IMR-90 (cell line): ENCODE results near the gene TPI1. TPM values are rescaled to one million over a fixed set of nuclear protein-coding genes. Genes with fewer than 3 reads are reported as not detected.

Experiments
- ATAC-seq: fragments of 200-7000 bp; cut with Tn5 transposase; 2 replicates; pipeline ENCODE4 v1.9.1; 2020; ENCODE audit warnings: low read depth, mild to moderate bottlenecking, moderate library complexity
- BruUV-seq: library from RNA; stranded (reverse); fragments of 400-500 nt; replicated peaks from 2 replicates; lab custom pipeline; 2021; lab: Mats Ljungman, UMichigan
- CTCF ChIA-PET: fragments of 300-600 bp; formaldehyde crosslinking; extraction: SDS; loops from one replicate; lab custom pipeline; 2021; ENCODE audit warnings: antibody characterized with exemption; lab: Yijun Ruan, JAX
- POLR2A ChIA-PET: fragments of 300-600 bp; sonication (Branson Sonifier 250); formaldehyde crosslinking; loops from one replicate; lab custom pipeline; 2022; ENCODE audit warnings: antibody characterized with exemption; ENCODE audit not compliant: unreplicated experiment; lab: Charles Lee
- DNase-seq: peaks from one replicate; pipeline ENCODE4 v3.0.0; 2013
- H2AFZ ChIP-seq: replicated peaks from 2 replicates; pipeline ENCODE3; 2013; ENCODE audit warnings: low read length, mild to moderate bottlenecking; ENCODE audit not compliant: poor library complexity
- H2AK5ac ChIP-seq: 2 replicates; pipeline ENCODE4 v1.6.1; 2013; ENCODE audit warnings: low read depth, low read length, inconsistent platforms
- H2AK9ac ChIP-seq: replicated peaks from 2 replicates; pipeline ENCODE3; 2013; ENCODE audit warnings: mild to moderate bottlenecking, low read depth, low read length, moderate library complexity; ENCODE audit not compliant: poor library complexity
- H2BK120ac ChIP-seq: 2 replicates; pipeline ENCODE4 v1.6.1; 2013; ENCODE audit warnings: low read depth, low read length, inconsistent platforms
- H2BK15ac ChIP-seq: 3 replicates; pipeline ENCODE4 v1.6.1; 2013; ENCODE audit warnings: low read depth, low read length, inconsistent platforms
- H2BK20ac ChIP-seq: 2 replicates; pipeline ENCODE4 v1.6.1; 2013; ENCODE audit warnings: low read depth, mild to moderate bottlenecking, inconsistent platforms, low read length, moderate library complexity
- H2BK5ac ChIP-seq: 2 replicates; pipeline ENCODE4 v1.6.1; 2013; ENCODE audit warnings: mild to moderate bottlenecking, low read depth, low read length, inconsistent platforms; ENCODE audit not compliant: poor library complexity, severe bottlenecking
- H3K14ac ChIP-seq: replicated peaks from 2 replicates; pipeline ENCODE4 v1.6.1; 2013; ENCODE audit warnings: low read depth, low read length, inconsistent platforms
- H3K18ac ChIP-seq: 2 replicates; pipeline ENCODE4 v1.6.1; 2013; ENCODE audit warnings: low read depth, low read length, control low read depth
- H3K23ac ChIP-seq: 2 replicates; pipeline ENCODE4 v1.6.1; 2013; ENCODE audit warnings: low read depth, low read length, inconsistent platforms
- H3K27ac ChIP-seq: 2 replicates; pipeline ENCODE4 v1.5.1; 2013; ENCODE audit warnings: mild to moderate bottlenecking, control low read depth, low read length; ENCODE audit not compliant: insufficient read depth
- H3K27me3 ChIP-seq: 2 replicates; pipeline ENCODE4 v1.6.1; 2013; ENCODE audit warnings: low read length; ENCODE audit not compliant: control insufficient read depth, insufficient read depth
- H3K36me3 ChIP-seq: 2 replicates; pipeline ENCODE4 v1.6.1; 2013; ENCODE audit warnings: low read length, mixed read lengths; ENCODE audit not compliant: control insufficient read depth, insufficient read depth
- H3K4ac ChIP-seq: 2 replicates; pipeline ENCODE4 v1.6.1; 2013; ENCODE audit warnings: low read depth, low read length, inconsistent platforms
- H3K4me1 ChIP-seq: 2 replicates; pipeline ENCODE4 v1.6.1; 2013; ENCODE audit warnings: low read length, mixed read lengths; ENCODE audit not compliant: control insufficient read depth, insufficient read depth
- H3K4me2 ChIP-seq: 2 replicates; pipeline ENCODE4 v1.6.1; 2013; ENCODE audit warnings: low read depth, mild to moderate bottlenecking, control low read depth, low read length, moderate library complexity
- H3K4me3 ChIP-seq: 2 replicates; pipeline ENCODE4 v1.5.1; 2013; ENCODE audit warnings: low read depth, mild to moderate bottlenecking, control low read depth, low read length, moderate library complexity; ENCODE audit not compliant: insufficient read depth
- H3K56ac ChIP-seq: 2 replicates; pipeline ENCODE4 v1.6.1; 2013; ENCODE audit warnings: low read length, inconsistent platforms; ENCODE audit not compliant: insufficient read depth; ENCODE audit errors: extremely low read depth
- H3K79me1 ChIP-seq, 2 experiments: 2 replicates each; pipeline ENCODE4 v1.6.1; 2013; ENCODE audit warnings: low read length in 2 of 2, inconsistent platforms in 1 of 2, low read depth in 1 of 2
- H3K9ac ChIP-seq: 2 replicates; pipeline ENCODE4 v1.6.1; 2013; ENCODE audit warnings: low read depth, low read length, control low read depth
- H3K9me1 ChIP-seq: 2 replicates; pipeline ENCODE4 v1.6.1; 2013; ENCODE audit warnings: low read length, inconsistent platforms; ENCODE audit not compliant: insufficient read depth
- H3K9me3 ChIP-seq: 2 replicates; pipeline ENCODE4 v1.6.1; 2013; ENCODE audit warnings: low read length; ENCODE audit not compliant: control insufficient read depth, insufficient read depth
- H4K20me1 ChIP-seq: 2 replicates; pipeline ENCODE4 v1.6.1; 2013; ENCODE audit warnings: low read length, inconsistent platforms; ENCODE audit not compliant: insufficient read depth
- H4K5ac ChIP-seq: 2 replicates; pipeline ENCODE4 v1.6.1; 2013; ENCODE audit warnings: mild to moderate bottlenecking, low read depth, low read length, control low read depth
- H4K8ac ChIP-seq, 2 experiments: 2 replicates each; pipeline ENCODE4 v1.6.1; 2013; ENCODE audit warnings: low read depth in 2 of 2, low read length in 2 of 2, control low read depth in 1 of 2, inconsistent platforms in 1 of 2
- H4K91ac ChIP-seq: 2 replicates; pipeline ENCODE4 v1.6.1; 2013; ENCODE audit warnings: low read depth, low read length, inconsistent platforms; ENCODE audit not compliant: insufficient read depth
- CEBPB ChIP-seq: IDR thresholded peaks from 2 replicates; pipeline ENCODE4 v1.6.1; 2012; ENCODE audit warnings: low read depth, low read length, improper control_type of control experiment
- FOS ChIP-seq: fragments of 150-350 bp; IDR thresholded peaks from 2 replicates; pipeline ENCODE4 v1.6.1; 2016; ENCODE audit warnings: low read depth, low read length
- MAFK ChIP-seq: IDR thresholded peaks from 2 replicates; pipeline ENCODE4 v1.6.1; 2012; ENCODE audit warnings: low read depth, low read length, improper control_type of control experiment
- MAZ ChIP-seq: IDR thresholded peaks from 2 replicates; pipeline ENCODE4 v1.6.1; 2012; ENCODE audit warnings: low read depth, mild to moderate bottlenecking, low read length, improper control_type of control experiment, moderate library complexity, borderline replicate concordance
- MXI1 ChIP-seq: IDR thresholded peaks from 2 replicates; pipeline ENCODE4 v1.6.1; 2012; ENCODE audit warnings: low read depth, mild to moderate bottlenecking, low read length, moderate library complexity, borderline replicate concordance
- RAD21 ChIP-seq: IDR thresholded peaks from 2 replicates; pipeline ENCODE4 v1.6.1; 2012; ENCODE audit warnings: low read length, improper control_type of control experiment
- RFX5 ChIP-seq: IDR thresholded peaks from 2 replicates; pipeline ENCODE4 v1.8.0; 2012; ENCODE audit warnings: low read depth, mild to moderate bottlenecking, low read length, moderate library complexity
- SMC3 ChIP-seq: fragments of 150-350 bp; IDR thresholded peaks from 2 replicates; pipeline ENCODE4 v1.6.1; 2016; ENCODE audit warnings: low read depth, mild to moderate bottlenecking, antibody characterized with exemption, low read length, moderate library complexity
- WGBS, 2 experiments: methylation state at CpG; one replicate each; pipeline versions ENCODE4 v1.1.5 to v1.1.7; 2013; ENCODE audit warnings: missing lambda C conversion rate in 2 of 2; ENCODE audit not compliant: insufficient read length in 1 of 2; ENCODE audit errors: extremely low coverage in 2 of 2; 5-methylcytosine and 5-hydroxymethylcytosine counted together
- dilution Hi-C: fragments of 300-500 bp; cut with HindIII; formaldehyde crosslinking; loops from one replicate; pipeline ENCODE4 v1.14.3; 2018; ENCODE audit warnings: low sequenced_read_pairs; ENCODE audit not compliant: unreplicated experiment
- in situ Hi-C: fragments of 300-500 bp; cut with MboI; formaldehyde crosslinking; loops from 3 replicates; pipeline ENCODE4 v1.14.3; 2019; ENCODE audit warnings: low sequenced_read_pairs, inconsistent platforms, mixed read lengths
- intact Hi-C: fragments of 100-400 bp; cut with micrococcal nuclease; formaldehyde crosslinking; loops from 2 replicates; pipeline ENCODE4 v1.10.0; 2022
- polyA plus RNA-seq, 3 experiments: library from polyadenylated mRNA; depleted of rRNA; stranded (reverse); fragments of >200 nt; gene quantifications; 2 replicates each; pipeline ENCODE4 v1.2.3, GENCODE V29; 2012; ENCODE audit warnings: low replicate concordance in 1 of 3
- total RNA-seq: library from RNA; depleted of rRNA; stranded (reverse); fragments of >200 nt; gene quantifications from 2 replicates; pipeline ENCODE4 v1.2.3, GENCODE V29; 2012

TPI1 gene
- total and polyA plus RNA-seq, 2 of the 4 experiments (the other 2 are of a cell fraction) = 1,995 to 2,176 TPM

GRCh38 chr12:6860942-6861341 lies 6.4 kb upstream of the TPI1 start:
- peaks cover 0 to 18% of the 10 kb centered on the region in 2 experiments; a peak in 3 of 4 replicates for H3K79me1 ChIP-seq
- H3K4me3 ChIP-seq = no peak overlapping the region
- H2BK120ac ChIP-seq = no peak overlapping the region
- WGBS, 2 experiments = 98% methylated on average over 5 of the region's 7 CpGs; no CpG with 5 or more reads in 1 of the 2 experiments
- peaks cover 81% of the 10 kb centered on the region for H3K36me3 ChIP-seq
- dilution Hi-C loops (no loop called here), intact Hi-C loops (no loop called here), in situ Hi-C loops (no loop called here)
- no peak overlapping the region for H2AK5ac ChIP-seq
- no peaks in the 10 kb centered on the region for H3K4me1 ChIP-seq
- H4K91ac ChIP-seq = no peak overlapping the region
- no peak overlapping the region for H3K56ac ChIP-seq
- H3K9ac ChIP-seq = no peak overlapping the region
- no peak overlapping the region for H2BK5ac ChIP-seq
- H4K5ac ChIP-seq = no peak overlapping the region
- ChIA-PET POLR2A (no interaction called here), CTCF (no interaction called here)
- no peak overlapping the region for H3K4ac ChIP-seq
- no peak for DNase-seq
- no peaks in the 10 kb centered on the region for H3K9me3 ChIP-seq
- H3K14ac ChIP-seq = no peak overlapping the region
- no peaks in the 10 kb centered on the region for H3K27me3 ChIP-seq
- H2BK20ac ChIP-seq = no peak overlapping the region
- H3K18ac ChIP-seq = no peak overlapping the region
- no peak overlapping the region for H2BK15ac ChIP-seq
- ATAC-seq = no peak
- H2AK9ac ChIP-seq = no peak overlapping the region
- H3K27ac ChIP-seq = no peak overlapping the region
- no TSS peak for BruUV-seq
- no peak overlapping the region for H4K8ac ChIP-seq
- H3K4me2 ChIP-seq = no peak overlapping the region
- 0 out of 2 replicates have a peak, but pooled peaks cover 3% of the 10 kb centered on the region for H3K9me1 ChIP-seq
- TF ChIP-seq MXI1 (no peak), MAFK (no peak), CEBPB (no peak), MAZ (no peak), SMC3 (no peak), FOS (no peak), RFX5 (no peak), RAD21 (no peak)
- H3K23ac ChIP-seq = no peak overlapping the region
- no peaks in the 10 kb centered on the region for H4K20me1 ChIP-seq
- no peak overlapping the region for H2AFZ ChIP-seq
